Nephron (organoid): ENCODE measurements around the gene OTOP3.

Source experiments
- H3K27ac Mint-ChIP-seq, 3 experiments: 2 replicates each; pipeline ENCODE4 v1.8.0; 2020; ENCODE audit warnings: mixed read lengths in 3 of 3, mild to moderate bottlenecking in 2 of 3, moderate library complexity in 1 of 3
- H3K27me3 Mint-ChIP-seq: 2 replicates; pipeline ENCODE4 v1.8.0; 2021; ENCODE audit warnings: low read depth, mild to moderate bottlenecking, moderate library complexity, mixed read lengths
- H3K36me3 Mint-ChIP-seq: 2 replicates; pipeline ENCODE4 v1.8.0; 2020; ENCODE audit warnings: low read depth, mixed read lengths
- H3K4me1 Mint-ChIP-seq: 2 replicates; pipeline ENCODE4 v1.8.0; 2020; ENCODE audit warnings: mixed read lengths
- H3K4me3 Mint-ChIP-seq, 3 experiments: 2 replicates each; pipeline ENCODE4 v1.8.0; 2020; ENCODE audit warnings: mild to moderate bottlenecking in 3 of 3, mixed read lengths in 3 of 3, moderate library complexity in 2 of 3
- H3K9me3 Mint-ChIP-seq: 2 replicates; pipeline ENCODE4 v1.8.0; 2020; ENCODE audit warnings: mixed read lengths
- TF ChIP-seq, protein P1 (sequence below), 3 experiments: fragments of 200-600 bp; sonication (generic); IDR thresholded peaks; one replicate each; pipeline ENCODE4 v1.5.0; 2021; ENCODE audit warnings: antibody characterized with exemption in 3 of 3; ENCODE audit not compliant: unreplicated experiment in 3 of 3

The OTOP3 gene

DNA sequence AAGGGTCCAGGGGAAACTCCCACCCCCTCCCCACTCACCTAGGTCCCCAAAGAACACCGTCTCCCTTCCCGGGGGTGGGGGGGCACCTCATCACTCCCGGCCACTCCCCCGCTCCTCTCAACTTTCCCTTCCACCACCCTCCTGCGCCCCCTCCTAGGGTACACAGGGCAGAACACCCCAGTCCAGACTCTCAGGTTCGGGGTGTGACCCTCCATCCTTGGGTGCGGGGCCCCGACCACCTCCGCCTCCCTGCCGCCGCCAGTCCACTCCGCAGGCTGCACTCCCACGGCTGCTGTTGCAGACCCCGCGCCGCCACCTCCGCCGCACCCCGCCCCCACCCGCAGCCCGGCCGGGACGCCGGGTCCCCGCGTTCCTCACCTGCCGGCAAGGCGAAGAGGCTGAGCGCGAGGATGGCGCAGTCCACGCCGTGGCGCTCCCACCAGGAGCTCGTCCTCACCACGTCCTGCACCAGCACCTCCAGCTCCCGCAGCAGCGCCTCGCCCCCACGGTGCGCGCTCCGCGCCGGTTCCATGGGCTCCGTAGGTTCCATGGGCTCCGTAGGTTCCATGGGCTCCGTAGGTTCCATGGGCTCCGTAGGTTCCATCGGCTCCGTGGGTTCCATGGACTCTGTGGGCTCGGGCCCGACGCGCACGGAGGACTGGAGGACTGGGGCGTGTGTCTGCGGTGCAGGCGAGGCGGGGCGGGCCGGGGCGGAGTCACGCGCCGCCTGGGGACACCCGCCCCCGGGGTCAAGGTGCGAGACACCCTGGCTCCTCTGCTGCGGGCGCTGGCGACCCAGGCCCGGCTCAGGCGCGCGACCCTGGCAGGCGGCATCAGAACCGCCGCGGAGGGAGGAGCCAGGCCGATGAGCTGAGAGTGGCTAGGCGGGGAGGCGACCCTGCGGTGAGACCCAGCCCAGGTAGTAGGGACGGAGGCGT is 42.5 kb upstream of the OTOP3 start, which contains the start of gene FADS6:
FADS6 (minus strand) TSS at position 660 of the 938 bp plus-strand sequence; CDS start at position 622, 38 bp downstream.
- Mint-ChIP-seq H3K4me1 (no peaks in the 10 kb centered on the region), H3K4me3 (peak within 1 kb of the TSS; percentile 70 to 82 (median 70)), H3K9me3 (no peaks in the 10 kb centered on the region), H3K27ac (no peak within 1 kb of the TSS), H3K27me3 (peaks cover 90% of the 10 kb centered on the region), H3K36me3 (no peaks in the 10 kb centered on the region)
- TF ChIP-seq, protein P1, sequence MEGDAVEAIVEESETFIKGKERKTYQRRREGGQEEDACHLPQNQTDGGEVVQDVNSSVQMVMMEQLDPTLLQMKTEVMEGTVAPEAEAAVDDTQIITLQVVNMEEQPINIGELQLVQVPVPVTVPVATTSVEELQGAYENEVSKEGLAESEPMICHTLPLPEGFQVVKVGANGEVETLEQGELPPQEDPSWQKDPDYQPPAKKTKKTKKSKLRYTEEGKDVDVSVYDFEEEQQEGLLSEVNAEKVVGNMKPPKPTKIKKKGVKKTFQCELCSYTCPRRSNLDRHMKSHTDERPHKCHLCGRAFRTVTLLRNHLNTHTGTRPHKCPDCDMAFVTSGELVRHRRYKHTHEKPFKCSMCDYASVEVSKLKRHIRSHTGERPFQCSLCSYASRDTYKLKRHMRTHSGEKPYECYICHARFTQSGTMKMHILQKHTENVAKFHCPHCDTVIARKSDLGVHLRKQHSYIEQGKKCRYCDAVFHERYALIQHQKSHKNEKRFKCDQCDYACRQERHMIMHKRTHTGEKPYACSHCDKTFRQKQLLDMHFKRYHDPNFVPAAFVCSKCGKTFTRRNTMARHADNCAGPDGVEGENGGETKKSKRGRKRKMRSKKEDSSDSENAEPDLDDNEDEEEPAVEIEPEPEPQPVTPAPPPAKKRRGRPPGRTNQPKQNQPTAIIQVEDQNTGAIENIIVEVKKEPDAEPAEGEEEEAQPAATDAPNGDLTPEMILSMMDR (IDR thresholded peaks at IDR 0.05; ENCODE audit: unreplicated experiment in 3 of 3): no peak

DNA sequence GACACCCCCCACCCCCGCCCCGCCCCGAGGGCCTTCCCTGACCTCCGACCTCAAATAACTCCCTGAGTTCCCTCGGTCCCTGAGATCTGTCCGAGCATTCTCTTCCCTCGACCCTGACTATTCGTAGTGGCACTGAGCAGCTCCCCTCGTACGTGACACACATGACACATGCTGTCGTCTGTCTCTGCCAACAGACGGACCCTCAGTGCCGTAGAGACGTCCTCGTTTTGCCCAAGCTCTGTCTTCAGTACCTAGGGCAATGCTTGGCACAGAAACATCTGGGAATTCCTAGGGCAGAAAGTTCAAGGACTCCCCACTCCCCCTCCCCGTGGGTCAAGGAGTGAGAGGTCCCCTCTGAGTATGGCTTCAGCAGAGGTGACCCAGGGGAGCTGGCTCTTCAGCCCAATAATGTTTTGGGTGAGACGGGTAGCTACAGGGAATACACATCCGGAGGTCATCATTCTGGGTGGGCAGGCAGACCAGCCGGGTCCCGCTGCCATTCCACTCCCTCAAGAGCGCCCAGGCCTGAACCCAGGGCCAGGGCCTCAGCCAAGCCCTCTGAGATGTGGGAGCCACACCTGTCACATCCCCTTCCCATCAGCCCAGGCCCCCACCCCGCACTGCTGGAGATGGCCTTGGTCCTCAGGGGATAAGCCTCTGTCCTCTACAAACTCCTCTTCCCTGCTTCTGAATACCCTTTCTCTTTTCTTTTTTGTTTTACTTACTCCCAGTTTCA is 41.6 kb upstream of the OTOP3 start:
- TF ChIP-seq, protein P1 (IDR thresholded peaks at IDR 0.05; ENCODE audit: unreplicated experiment in 3 of 3): no peak
- H3K4me1 Mint-ChIP-seq: no peaks in the 10 kb centered on the region
- H3K36me3 Mint-ChIP-seq: no peaks in the 10 kb centered on the region
- H3K9me3 Mint-ChIP-seq: no peaks in the 10 kb centered on the region
- H3K27ac Mint-ChIP-seq: no peak overlapping the region
- H3K27me3 Mint-ChIP-seq: peaks cover 89% of the 10 kb centered on the region
- H3K4me3 Mint-ChIP-seq: peak overlapping the region; percentile 70 to 82 (median 70)

DNA sequence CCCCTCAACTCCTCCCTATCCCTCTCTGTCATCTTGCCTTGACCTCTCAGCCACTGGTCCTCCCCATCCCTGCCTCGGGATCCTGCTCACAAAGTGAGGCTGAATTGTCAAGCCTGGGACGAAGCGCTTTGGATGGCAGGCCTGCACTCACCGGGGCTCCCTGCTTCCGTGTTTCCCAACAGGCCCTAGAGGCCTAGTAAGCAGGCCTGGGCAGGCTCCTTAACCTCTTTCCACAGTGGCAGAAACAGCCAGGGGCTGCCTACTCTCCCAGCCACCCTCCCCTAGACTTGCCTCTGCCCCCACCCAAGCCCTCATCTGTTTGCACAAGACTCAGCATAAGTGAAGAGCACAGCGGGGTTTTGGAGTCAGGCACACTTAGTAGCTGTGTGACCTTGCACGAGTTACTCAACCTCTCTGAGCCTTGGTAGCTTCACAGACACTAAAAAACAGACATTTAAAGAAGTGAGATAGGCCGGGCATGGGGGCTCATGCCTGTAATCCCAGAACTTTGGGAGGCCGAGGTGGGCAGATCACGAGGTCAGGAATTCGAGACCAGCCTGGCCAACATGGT is 37.2 kb upstream of the OTOP3 start:
- no peak overlapping the region for H3K4me3 Mint-ChIP-seq
- no peaks in the 10 kb centered on the region for H3K36me3 Mint-ChIP-seq
- H3K27ac Mint-ChIP-seq: no peak overlapping the region
- peaks cover 82% of the 10 kb centered on the region for H3K27me3 Mint-ChIP-seq
- TF ChIP-seq, protein P1 (IDR thresholded peaks at IDR 0.05; ENCODE audit: unreplicated experiment in 3 of 3): no peak
- no peaks in the 10 kb centered on the region for H3K4me1 Mint-ChIP-seq
- no peaks in the 10 kb centered on the region for H3K9me3 Mint-ChIP-seq

GRCh38 chr17:74900208-74900607 is 35.5 kb upstream of the OTOP3 start:
- no peaks in the 10 kb centered on the region for H3K4me1 Mint-ChIP-seq
- H3K27ac Mint-ChIP-seq: no peak overlapping the region
- H3K36me3 Mint-ChIP-seq: no peaks in the 10 kb centered on the region
- TF ChIP-seq, protein P1 (IDR thresholded peaks at IDR 0.05; ENCODE audit: unreplicated experiment in 3 of 3): no peak
- no peak overlapping the region for H3K4me3 Mint-ChIP-seq
- no peaks in the 10 kb centered on the region for H3K9me3 Mint-ChIP-seq
- peaks cover 72% of the 10 kb centered on the region for H3K27me3 Mint-ChIP-seq

DNA sequence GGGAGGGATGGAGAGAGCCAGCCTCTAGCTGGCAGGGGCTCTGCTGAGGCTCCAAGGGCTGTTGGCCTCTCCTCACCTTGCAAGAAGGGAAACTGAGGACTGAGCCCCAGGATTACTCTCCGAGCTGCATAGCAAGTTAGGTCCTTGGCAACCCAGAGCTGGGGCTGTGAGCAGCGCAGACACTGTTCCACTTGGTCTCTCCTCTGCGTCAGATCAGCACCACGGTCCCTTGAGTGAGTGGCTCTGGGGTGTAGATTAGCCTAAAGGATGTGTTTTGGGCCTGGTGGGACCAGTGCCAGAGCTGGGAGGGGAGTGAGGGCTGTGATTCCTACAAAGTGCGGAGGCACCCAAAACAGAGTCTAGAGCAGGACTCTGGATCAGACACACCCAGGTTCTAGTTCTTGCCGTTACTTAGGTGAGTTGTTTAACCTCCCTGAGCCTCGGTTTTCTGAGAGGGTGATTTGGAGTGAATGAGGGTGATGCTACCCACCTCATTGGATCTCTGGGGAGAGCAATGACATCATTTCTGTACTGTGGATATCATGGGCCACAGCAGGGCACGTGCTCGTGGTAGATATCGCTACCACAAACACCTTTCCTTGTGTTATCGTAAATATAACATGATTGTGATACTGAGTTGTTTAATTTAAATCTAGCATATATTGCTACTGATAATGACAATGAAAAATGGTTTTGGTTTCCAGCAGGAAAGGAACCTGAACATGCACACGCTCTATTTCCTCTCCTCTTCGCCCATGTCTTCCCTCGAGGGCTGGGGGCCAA is 34.2 kb upstream of the OTOP3 start:
- no peak overlapping the region for H3K27ac Mint-ChIP-seq
- no peaks in the 10 kb centered on the region for H3K36me3 Mint-ChIP-seq
- TF ChIP-seq, protein P1 (IDR thresholded peaks at IDR 0.05; ENCODE audit: unreplicated experiment in 3 of 3): no peak
- H3K27me3 Mint-ChIP-seq: peaks cover 61% of the 10 kb centered on the region
- no peaks in the 10 kb centered on the region for H3K9me3 Mint-ChIP-seq
- no peak overlapping the region for H3K4me3 Mint-ChIP-seq
- H3K4me1 Mint-ChIP-seq: no peaks in the 10 kb centered on the region
